ENCODE data around the gene PADI3. TPM values are rescaled to one million over a fixed set of nuclear protein-coding genes. Genes with fewer than 3 reads are reported as not detected.
A peak's percentile ranks its signal among the peaks of the same experiment; 100 is the strongest.

Gene PADI3
- total and polyA plus RNA-seq, 12 donors, result not detected

DNA sequence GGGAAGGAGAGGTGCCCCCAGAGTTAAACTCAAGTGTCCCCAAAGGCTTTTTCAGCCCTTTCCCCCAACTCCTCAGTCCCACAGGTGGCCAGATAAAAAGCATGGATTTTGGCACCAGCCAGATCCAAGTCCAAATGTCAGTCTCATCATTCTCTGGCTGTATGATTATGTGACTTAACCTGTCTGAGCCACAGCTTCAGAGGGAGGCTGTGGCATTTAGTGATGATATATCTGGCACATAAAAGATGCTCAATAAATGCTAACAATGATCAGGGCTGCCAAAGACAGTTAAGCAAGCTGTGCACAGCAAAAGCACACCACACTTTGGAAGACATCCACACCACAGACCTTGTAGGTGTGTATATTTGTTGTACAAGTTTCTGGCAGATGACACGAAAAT, 5.6 kb upstream of the PADI3 start:
- WGBS, 4 donors, result 76 to 85% (median 84%) methylated on average over 1 of the region's 1 CpG
- no peak overlapping the region for H3K4me3 ChIP-seq
- intact Hi-C loops (cut with DNase I), result no loop called here

DNA sequence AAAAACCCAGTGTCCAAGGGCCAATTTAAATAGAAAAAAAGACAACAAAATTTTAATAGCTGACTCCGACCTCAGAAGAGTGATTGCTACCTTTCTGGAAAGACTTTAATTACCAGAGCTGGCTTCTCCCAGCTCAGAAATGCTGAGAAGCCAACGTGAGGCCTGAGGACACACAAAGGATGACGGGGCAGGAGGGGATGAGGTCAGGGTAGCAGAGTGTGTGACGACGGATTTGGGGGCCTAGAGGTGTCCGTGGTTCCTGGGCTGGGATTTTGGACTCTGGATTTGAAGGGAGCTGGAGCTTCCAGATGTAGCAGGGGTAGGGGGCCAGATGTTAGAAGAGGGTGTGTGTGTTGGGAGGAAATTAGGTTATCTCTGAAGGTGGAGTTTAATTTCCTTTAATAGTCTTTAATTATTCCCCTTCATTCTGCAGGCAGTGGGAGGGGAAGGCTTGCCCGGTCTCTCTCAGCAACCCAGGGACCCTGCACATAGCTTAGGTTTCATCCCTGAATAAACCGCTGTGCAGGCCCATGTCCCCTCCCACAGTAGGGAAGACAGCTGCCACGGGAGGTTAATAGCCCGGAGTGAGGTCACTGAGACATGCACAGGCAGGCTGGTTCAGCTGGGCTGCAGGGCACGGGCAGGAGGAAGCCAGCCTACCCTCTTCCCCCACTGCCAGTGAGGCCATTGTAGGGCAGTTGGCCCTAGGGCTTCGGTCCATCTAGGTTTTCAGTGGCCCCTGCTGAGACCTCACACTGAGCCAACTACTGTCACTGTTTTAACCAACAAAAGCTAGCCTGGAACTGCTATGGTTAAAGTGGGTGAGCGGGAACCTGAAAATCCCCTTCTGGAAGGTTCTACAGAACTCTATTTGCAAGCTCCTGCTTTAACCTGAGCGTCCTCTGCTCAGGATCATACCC, 3.8 kb upstream of the PADI3 start:
- intact Hi-C loops (cut with DNase I), result no loop called here
- 76 to 87% (median 78%) methylated on average over 11 to 14 of the region's 14 CpGs for WGBS, 4 donors
- Histone ChIP-seq H3K9me3 (replicated peaks in 1 of 3) (no peaks in the 10 kb centered on the region), H3K36me3 (replicated peaks in 1 of 2) (no peaks in the 10 kb centered on the region), H3K27me3 (no peaks in the 10 kb centered on the region), H3K27ac (no peak overlapping the region), H3K4me3 (no peak overlapping the region), H3K4me1 (replicated peaks in 1 of 2) (no peaks in the 10 kb centered on the region)
- no peak for DNase-seq
- TF ChIP-seq POLR2A (IDR thresholded peaks at IDR 0.05) (no peak), CTCF (IDR thresholded peaks at IDR 0.05) (no peak)

More for the DNA sequence above, 5.6 kb upstream of the PADI3 start:
- Histone ChIP-seq H3K36me3 (replicated peaks in 1 of 2) (no peaks in the 10 kb centered on the region), H3K27ac (no peak overlapping the region), H3K4me1 (replicated peaks in 1 of 2) (no peaks in the 10 kb centered on the region), H3K27me3 (no peaks in the 10 kb centered on the region), H3K9me3 (replicated peaks in 1 of 3) (no peaks in the 10 kb centered on the region)
- no peak for TF ChIP-seq CTCF (IDR thresholded peaks at IDR 0.05)
- DNase-seq, result no peak

DNA sequence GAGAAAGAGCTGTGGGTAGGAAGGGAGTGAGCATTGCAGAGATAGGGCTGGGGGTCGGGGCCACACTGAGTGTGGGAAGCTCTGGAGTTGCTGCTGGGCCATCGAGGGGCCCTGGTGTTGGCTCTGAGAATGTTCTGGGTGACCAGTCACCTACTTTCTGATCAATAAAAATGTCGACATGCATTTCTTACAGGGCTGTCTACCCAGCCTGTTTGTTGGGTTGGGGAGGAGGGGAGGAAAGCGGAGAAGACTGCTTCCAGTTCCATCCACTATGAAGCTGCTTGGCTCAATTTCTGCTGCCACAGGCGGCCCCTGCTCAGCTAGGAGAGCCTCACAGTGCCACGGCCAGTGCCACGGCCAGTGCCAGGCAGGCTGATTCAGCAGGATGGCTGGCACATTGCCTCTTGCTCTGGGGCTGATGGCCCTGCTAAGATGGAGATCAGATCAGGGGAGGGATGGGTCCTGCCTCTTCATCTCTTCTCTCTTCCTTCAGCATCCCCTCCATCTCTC, 3.0 kb upstream of the PADI3 start:
- 58 to 89% (median 76%) methylated on average over 3 to 7 of the region's 7 CpGs for WGBS, 4 donors
- H3K27ac ChIP-seq, result no peak overlapping the region
- intact Hi-C loops (cut with DNase I), result no loop called here
- H3K27me3 ChIP-seq, result no peaks in the 10 kb centered on the region
- no peaks in the 10 kb centered on the region for H3K36me3 ChIP-seq (replicated peaks in 1 of 2)
- peak in 4 of 7 donors; percentile 19 to 33 (median 26) for DNase-seq
- H3K9me3 ChIP-seq (replicated peaks in 1 of 3), result no peaks in the 10 kb centered on the region
- TF ChIP-seq POLR2A (IDR thresholded peaks at IDR 0.05) (no peak), CTCF (IDR thresholded peaks at IDR 0.05) (no peak)
- no peak overlapping the region for H3K4me3 ChIP-seq
- H3K4me1 ChIP-seq (replicated peaks in 1 of 2), result no peaks in the 10 kb centered on the region

DNA sequence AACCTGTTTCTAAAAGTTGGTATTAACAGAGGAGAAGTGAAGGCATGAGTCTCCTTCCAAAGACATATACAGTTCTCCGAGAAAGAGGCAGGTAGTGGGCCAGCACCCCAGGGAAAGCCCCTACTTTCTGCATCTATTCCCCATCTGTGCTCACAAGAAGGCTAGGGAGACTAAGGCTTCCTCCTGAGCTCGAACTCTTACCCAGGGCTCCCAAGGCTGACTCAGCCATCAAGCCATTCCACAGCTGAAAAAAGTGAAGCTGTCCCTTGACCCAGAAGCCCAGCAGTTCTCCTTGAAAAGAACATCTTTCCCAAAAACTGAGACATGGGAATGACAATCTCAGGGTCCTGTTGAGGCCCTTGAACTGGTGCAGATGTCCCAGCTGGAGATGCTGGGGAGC, 1.9 kb upstream of the PADI3 start:
- 71 to 81% (median 78%) methylated on average over 2 of the region's 2 CpGs for WGBS, 4 donors
- no peak overlapping the region for H3K27ac ChIP-seq
- no peak for DNase-seq
- H3K9me3 ChIP-seq (replicated peaks in 1 of 3), result no peaks in the 10 kb centered on the region
- no peaks in the 10 kb centered on the region for H3K27me3 ChIP-seq
- TF ChIP-seq POLR2A (IDR thresholded peaks at IDR 0.05) (no peak), CTCF (IDR thresholded peaks at IDR 0.05) (no peak)
- H3K4me1 ChIP-seq (replicated peaks in 1 of 2), result no peaks in the 10 kb centered on the region
- no peak overlapping the region for H3K4me3 ChIP-seq
- H3K36me3 ChIP-seq (replicated peaks in 1 of 2), result no peaks in the 10 kb centered on the region
- intact Hi-C loops (cut with DNase I), result no loop called here

All from adrenal gland (tissue), 12 donors.